Measurements from ENCODE around the gene TNNI2.

- no peak for TF ChIP-seq POLR2A (IDR thresholded peaks at IDR 0.05)
- TF ChIP-seq CTCF (IDR thresholded peaks at IDR 0.05) = no peak
Measured at GRCh38 chr11:1830322-1831223, 8.2 kb upstream of the TNNI2 start.

Measured in heart left ventricle (tissue), 13 donors.